Kidney (tissue), 14 donors: ENCODE results near the gene ABL2. TPM values are rescaled to one million over a fixed set of nuclear protein-coding genes. Genes with fewer than 3 reads are reported as not detected.
A peak's percentile ranks its signal among the peaks of the same experiment; 100 is the strongest.

Experiments used
- DNase-seq, 5 donors: peaks; one replicate each; pipeline ENCODE4 v3.0.0-alpha.2; 2013 to 2020
- FAIRE-seq: peaks from 2 replicates; lab custom pipeline; 2012; peaks lifted over from hg19 to GRCh38; lab: Jason Lieb, UNC
- H3K27ac ChIP-seq, 2 donors: one replicate each; pipeline ENCODE4 v1.7.0; 2013; ENCODE audit warnings: low read depth in 2 of 2, low read length in 2 of 2, inconsistent platforms in 1 of 2
- H3K27me3 ChIP-seq: one replicate; pipeline ENCODE4 v1.7.1; 2013; ENCODE audit warnings: low read length, inconsistent platforms; ENCODE audit not compliant: control insufficient read depth, insufficient read depth
- H3K36me3 ChIP-seq, 3 donors: one replicate each; pipeline versions ENCODE4 v1.7.0 to v1.7.1; 2013; ENCODE audit warnings: low read length in 3 of 3, control low read depth in 1 of 3, inconsistent platforms in 1 of 3; ENCODE audit not compliant: insufficient read depth in 3 of 3, control insufficient read depth in 2 of 3
- H3K4me1 ChIP-seq, 3 donors: one replicate each; pipeline versions ENCODE4 v1.7.0 to v1.7.1; 2013; ENCODE audit warnings: low read length in 3 of 3, inconsistent platforms in 1 of 3, low read depth in 1 of 3; ENCODE audit not compliant: control insufficient read depth in 2 of 3, insufficient read depth in 2 of 3
- H3K4me3 ChIP-seq, 3 donors: one replicate each; pipeline versions ENCODE4 v1.7.0 to v1.8.1; 2013; ENCODE audit warnings: low read length in 3 of 3, control low read depth in 1 of 3, inconsistent platforms in 1 of 3
- H3K9ac ChIP-seq, 3 donors: one replicate each; pipeline versions ENCODE4 v1.7.0 to v1.7.1; 2013; ENCODE audit warnings: low read length in 3 of 3, control low read depth in 1 of 3, inconsistent platforms in 1 of 3
- H3K9me3 ChIP-seq, 3 donors: one replicate each; pipeline versions ENCODE4 v1.7.0 to v1.7.1; 2013; ENCODE audit warnings: low read length in 3 of 3, control low read depth in 1 of 3, inconsistent platforms in 1 of 3; ENCODE audit not compliant: control insufficient read depth in 2 of 3, insufficient read depth in 1 of 3
- CTCF ChIP-seq: IDR thresholded peaks from 3 replicates; pipeline ENCODE4 v1.5.1; 2012; ENCODE audit warnings: mild to moderate bottlenecking, moderate library complexity, borderline replicate concordance; ENCODE audit not compliant: insufficient read depth; ENCODE audit errors: extremely low read depth
- intact Hi-C: fragments of 100-400 bp; cut with DNase I; formaldehyde crosslinking; loops from one replicate; pipeline ENCODE4 v1.11.1; 2022
- polyA plus RNA-seq: library from polyadenylated mRNA; stranded (reverse); fragments of 350-450 nt; fragmentation: Illumina TruSeq; extraction: RNeasy Lipid Tissue Mini Kit (QIAGEN cat#74804); gene quantifications from one replicate; pipeline ENCODE4 v1.2.3, GENCODE V29; 2014; ENCODE audit warnings: low read depth, low replicate concordance; ENCODE audit not compliant: insufficient read depth
- total RNA-seq: library from RNA; stranded (reverse); fragmentation: NEBNext Ultra II Directional; extraction: Animal tissue kit (Norgen Biotek cat#: 25700); gene quantifications from one replicate; pipeline ENCODE4 v1.2.1, GENCODE V29; 2021
- donor health status: control.
- donor health status: control.
- donor health status: control.
- donor health status: control.
- donor health status: control.
- donor health status: DM: yes; HTN: yes; CAD: no.
- donor health status: Normal renal cell carcinoma (clear cell type).

ABL2 gene
- total and polyA plus RNA-seq, 2 donors from 2014 or later: 1.6 to 29.6 TPM

- Histone ChIP-seq H3K27me3 (no peaks in the 10 kb centered on the region), H3K36me3 (peaks cover 0 to 3% (median 0%) of the 10 kb centered on the region in 3 donors), H3K4me3 (peak overlapping the region in 2 of 3 donors; percentile 36 to 61), H3K9me3 (no peaks in the 10 kb centered on the region), H3K4me1 (peaks cover 0 to 5% (median 0%) of the 10 kb centered on the region in 3 donors), H3K27ac (peak overlapping the region in 1 of 2 donors; percentile 54), H3K9ac (peak overlapping the region in 1 of 3 donors; percentile 23)
- intact Hi-C loops: no loop called here
- no peak for FAIRE-seq
- no peak for TF ChIP-seq CTCF
- DNase-seq: peak in 1 of 5 donors; percentile 26
Observed at GRCh38 chr1:179129702-179130473, 99.6 kb downstream of the ABL2 start.

DNA sequence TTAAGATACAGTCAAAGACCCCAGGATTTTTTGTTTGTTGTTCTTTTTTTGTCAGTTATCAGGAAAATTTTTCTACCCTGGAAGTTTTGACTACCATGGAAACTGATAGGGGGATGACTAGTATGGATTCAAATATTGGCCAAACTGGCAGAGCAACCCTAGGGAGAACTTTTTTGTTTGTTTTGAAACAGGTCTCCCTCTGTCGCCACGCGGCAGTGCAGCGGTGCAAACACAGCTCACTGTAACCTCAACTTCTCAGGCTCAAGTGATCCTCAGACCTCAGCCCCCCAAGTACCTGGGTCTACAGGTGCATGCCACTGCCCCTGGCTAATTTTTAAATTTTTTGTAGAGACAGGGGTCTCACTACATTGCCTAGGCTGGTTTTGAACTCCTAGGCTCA lies 101.0 kb downstream of the ABL2 start:
- no peak for DNase-seq
- Histone ChIP-seq H3K4me1 (peaks cover 0 to 5% (median 0%) of the 10 kb centered on the region in 3 donors), H3K9ac (no peak overlapping the region), H3K27ac (no peak overlapping the region), H3K36me3 (peaks cover 0 to 3% (median 0%) of the 10 kb centered on the region in 3 donors), H3K4me3 (no peak overlapping the region), H3K9me3 (no peaks in the 10 kb centered on the region), H3K27me3 (no peaks in the 10 kb centered on the region)
- FAIRE-seq: no peak
- intact Hi-C loops: no loop called here
- no peak for TF ChIP-seq CTCF

GRCh38 chr1:179127163-179127895 lies 102.1 kb downstream of the ABL2 start:
- H3K9ac ChIP-seq: no peak overlapping the region
- FAIRE-seq (no peak), DNase-seq (no peak)
- no peak for TF ChIP-seq CTCF
- peaks cover 0 to 5% (median 0%) of the 10 kb centered on the region in 3 donors for H3K4me1 ChIP-seq
- H3K27ac ChIP-seq: peak overlapping the region in 1 of 2 donors; percentile 60
- H3K27me3 ChIP-seq: no peaks in the 10 kb centered on the region
- peaks cover 0 to 3% (median 0%) of the 10 kb centered on the region in 3 donors for H3K36me3 ChIP-seq
- intact Hi-C loops: no loop called here
- H3K9me3 ChIP-seq: no peaks in the 10 kb centered on the region
- no peak overlapping the region for H3K4me3 ChIP-seq
